PC-9 (cell line): ENCODE results near the gene METTL3. TPM values are rescaled to one million over a fixed set of nuclear protein-coding genes. Genes with fewer than 3 reads are reported as not detected.

Source experiments
- BruUV-seq: library from RNA; stranded (reverse); fragments of 400-500 nt; replicated peaks from 2 replicates; lab custom pipeline; 2021; lab: Mats Ljungman, UMichigan
- CTCF ChIA-PET: fragments of 300-600 bp; sonication (Branson Sonifier 250); formaldehyde crosslinking; loops from one replicate; lab custom pipeline; 2022; ENCODE audit warnings: antibody characterized with exemption; lab: Charles Lee
- POLR2A ChIA-PET: fragments of 300-600 bp; sonication (Branson Sonifier 250); formaldehyde crosslinking; loops from one replicate; lab custom pipeline; 2022; ENCODE audit warnings: antibody characterized with exemption; ENCODE audit not compliant: unreplicated experiment; lab: Charles Lee
- DNase-seq, 2 experiments: peaks; one replicate each; pipeline versions ENCODE4 v3.0.0 to v3.0.0-alpha.2; 2015 to 2022; ENCODE audit warnings: mixed read lengths in 1 of 2
- H2AFZ ChIP-seq: fragments of 200-600 bp; sonication (generic); 2 replicates; pipeline ENCODE4 v1.8.1; 2017; ENCODE audit warnings: antibody characterized with exemption
- H3F3A ChIP-seq: fragments of 200-600 bp; sonication (generic); 2 replicates; pipeline ENCODE4 v1.8.1; 2017; ENCODE audit warnings: antibody characterized with exemption, mild to moderate bottlenecking, low read depth; ENCODE audit not compliant: insufficient read depth
- H3K27ac ChIP-seq: fragments of 200-600 bp; sonication (generic); 2 replicates; pipeline ENCODE4 v1.6.1; 2016; ENCODE audit warnings: mixed run types
- H3K27me3 ChIP-seq: fragments of 200-600 bp; sonication (generic); 2 replicates; pipeline ENCODE4 v1.6.1; 2016; ENCODE audit warnings: low read depth, mixed run types; ENCODE audit not compliant: insufficient read depth
- H3K36me3 ChIP-seq: fragments of 200-600 bp; sonication (generic); 2 replicates; pipeline ENCODE4 v1.6.1; 2016; ENCODE audit warnings: low read depth, mixed run types
- H3K4me1 ChIP-seq: fragments of 200-600 bp; sonication (generic); replicated peaks from 2 replicates; pipeline ENCODE4 v1.6.1; 2016; ENCODE audit warnings: mixed run types; ENCODE audit not compliant: insufficient read depth
- H3K4me2 ChIP-seq: fragments of 200-600 bp; sonication (generic); 2 replicates; pipeline ENCODE4 v1.6.1; 2017; ENCODE audit warnings: mixed run types
- H3K4me3 ChIP-seq: fragments of 200-600 bp; sonication (generic); 2 replicates; pipeline ENCODE4 v1.6.1; 2016; ENCODE audit warnings: mixed run types
- H3K79me2 ChIP-seq: fragments of 200-600 bp; sonication (generic); 2 replicates; pipeline ENCODE4 v1.6.1; 2017; ENCODE audit warnings: low read depth, mixed run types
- H3K9me2 ChIP-seq: fragments of 200-600 bp; sonication (generic); 2 replicates; pipeline ENCODE4 v1.8.1; 2017; ENCODE audit warnings: mild to moderate bottlenecking; ENCODE audit not compliant: insufficient read depth
- H3K9me3 ChIP-seq: fragments of 200-600 bp; sonication (generic); 2 replicates; pipeline ENCODE4 v1.8.1; 2016; ENCODE audit warnings: low read depth; ENCODE audit not compliant: insufficient read depth
- H4K20me1 ChIP-seq: fragments of 200-600 bp; sonication (generic); 2 replicates; pipeline ENCODE4 v1.8.1; 2017; ENCODE audit not compliant: insufficient read depth
- CTCF ChIP-seq: fragments of 200-600 bp; sonication (generic); conservative IDR thresholded peaks from 2 replicates; pipeline ENCODE4 v1.6.1; 2017; ENCODE audit warnings: mixed run types, antibody characterized with exemption, mild to moderate bottlenecking, moderate library complexity
- EZH2 ChIP-seq: fragments of 200-600 bp; sonication (generic); IDR thresholded peaks from 2 replicates; pipeline ENCODE4 v1.8.0; 2017; ENCODE audit warnings: antibody characterized with exemption, low read depth
- intact Hi-C: fragments of 100-400 bp; cut with micrococcal nuclease; formaldehyde crosslinking; loops from one replicate; pipeline ENCODE4 v1.10.0; 2022; ENCODE audit not compliant: unreplicated experiment
- total RNA-seq: library from RNA; stranded (reverse); gene quantifications from 2 replicates; pipeline ENCODE4 v1.2.3, GENCODE V29; 2021

The METTL3 gene
- total RNA-seq, 1 experiment from 2014 or later = 27.9 TPM

GRCh38 chr14:21539189-21539940 lies 28.2 kb upstream of the METTL3 start:
- H3K4me3 ChIP-seq = no peak overlapping the region
- H3K27me3 ChIP-seq = 0 out of 2 replicates have a peak, but pooled peaks cover 4% of the 10 kb centered on the region
- H3K79me2 ChIP-seq = no peaks in the 10 kb centered on the region
- ChIA-PET CTCF (no interaction called here), POLR2A (no interaction called here)
- no peaks in the 10 kb centered on the region for H3F3A ChIP-seq
- no peak overlapping the region for H3K4me2 ChIP-seq
- no peaks in the 10 kb centered on the region for H3K36me3 ChIP-seq
- no peak overlapping the region for H2AFZ ChIP-seq
- TF ChIP-seq CTCF (no peak), EZH2 (no peak)
- no peaks in the 10 kb centered on the region for H4K20me1 ChIP-seq
- no TSS peak for BruUV-seq
- intact Hi-C loops = no loop called here
- H3K9me2 ChIP-seq = no peaks in the 10 kb centered on the region
- H3K9me3 ChIP-seq = no peaks in the 10 kb centered on the region
- no peaks in the 10 kb centered on the region for H3K4me1 ChIP-seq
- H3K27ac ChIP-seq = no peak overlapping the region
- DNase-seq = no peak

- Histone ChIP-seq H3K9me2 (no peaks in the 10 kb centered on the region), H3K79me2 (no peaks in the 10 kb centered on the region), H3K4me2 (no peak overlapping the region), H3F3A (no peaks in the 10 kb centered on the region), H3K4me1 (no peaks in the 10 kb centered on the region), H3K9me3 (no peaks in the 10 kb centered on the region), H3K4me3 (no peak overlapping the region), H3K27ac (no peak overlapping the region), H3K27me3 (0 out of 2 replicates have a peak, but pooled peaks cover 4% of the 10 kb centered on the region), H2AFZ (no peak overlapping the region), H3K36me3 (no peaks in the 10 kb centered on the region), H4K20me1 (no peaks in the 10 kb centered on the region)
- CTCF ChIA-PET = no interaction called here
- POLR2A ChIA-PET = no interaction called here
- intact Hi-C loops = no loop called here
- no peak for DNase-seq
- BruUV-seq = no TSS peak
- TF ChIP-seq EZH2 (no peak), CTCF (no peak)
Measured at GRCh38 chr14:21537090-21537424, 25.9 kb upstream of the METTL3 start.

- H3K4me1 ChIP-seq = no peaks in the 10 kb centered on the region
- H3K4me2 ChIP-seq = no peak overlapping the region
- H3K27ac ChIP-seq = no peak overlapping the region
- no peak overlapping the region for H3K4me3 ChIP-seq
- H3K9me2 ChIP-seq = no peaks in the 10 kb centered on the region
- H3K79me2 ChIP-seq = no peaks in the 10 kb centered on the region
- ChIA-PET POLR2A (no interaction called here), CTCF (no interaction called here)
- no peak overlapping the region for H2AFZ ChIP-seq
- no peaks in the 10 kb centered on the region for H4K20me1 ChIP-seq
- no peaks in the 10 kb centered on the region for H3K9me3 ChIP-seq
- intact Hi-C loops = no loop called here
- TF ChIP-seq EZH2 = no peak
- TF ChIP-seq CTCF = no peak
- 0 out of 2 replicates have a peak, but pooled peaks cover 4% of the 10 kb centered on the region for H3K27me3 ChIP-seq
- DNase-seq = no peak
- BruUV-seq = no TSS peak
- H3K36me3 ChIP-seq = no peaks in the 10 kb centered on the region
- no peaks in the 10 kb centered on the region for H3F3A ChIP-seq
Measured at GRCh38 chr14:21536418-21537089, 25.4 kb upstream of the METTL3 start.
